Aorta (tissue), 5 donors: ENCODE results near the gene C1QTNF3. TPM values are rescaled to one million over a fixed set of nuclear protein-coding genes. Genes with fewer than 3 reads are reported as not detected.
A peak's percentile ranks its signal among the peaks of the same experiment; 100 is the strongest.

Source experiments
- ATAC-seq: fragments of 200-7000 bp; cut with Tn5 transposase; one replicate; pipeline ENCODE4 v1.9.1; 2022; ENCODE audit warnings: moderate library complexity; ENCODE audit not compliant: low FRiP score
- DNase-seq, 2 donors: peaks; one replicate each; pipeline ENCODE4 v3.0.0-alpha.2; 2020
- H3K27ac ChIP-seq, 2 donors: one replicate each; pipeline ENCODE4 v1.5.1; 2013; ENCODE audit warnings: low read length in 2 of 2, mild to moderate bottlenecking in 2 of 2, moderate library complexity in 2 of 2, control low read depth in 1 of 2, inconsistent platforms in 1 of 2, low read depth in 1 of 2
- H3K27me3 ChIP-seq, 2 donors: one replicate each; pipeline ENCODE4 v1.6.1; 2013; ENCODE audit warnings: control low read depth in 1 of 2, low read length in 1 of 2, mild to moderate bottlenecking in 1 of 2, moderate library complexity in 1 of 2; ENCODE audit not compliant: insufficient read depth in 2 of 2, control insufficient read depth in 1 of 2
- H3K36me3 ChIP-seq, 2 donors: one replicate each; pipeline ENCODE4 v1.6.1; 2013; ENCODE audit warnings: control low read depth in 1 of 2, low read length in 1 of 2, mild to moderate bottlenecking in 1 of 2; ENCODE audit not compliant: insufficient read depth in 2 of 2, control insufficient read depth in 1 of 2
- H3K4me1 ChIP-seq, 2 donors: one replicate each; pipeline ENCODE4 v1.6.1; 2013; ENCODE audit warnings: low read length in 2 of 2, control low read depth in 1 of 2, mild to moderate bottlenecking in 1 of 2, moderate library complexity in 1 of 2; ENCODE audit not compliant: insufficient read depth in 2 of 2, control insufficient read depth in 1 of 2
- H3K4me3 ChIP-seq, 2 donors: one replicate each; pipeline ENCODE4 v1.5.1; 2013; ENCODE audit warnings: low read length in 2 of 2, control low read depth in 1 of 2, mild to moderate bottlenecking in 1 of 2
- H3K9me3 ChIP-seq: one replicate; pipeline ENCODE4 v1.6.1; 2013; ENCODE audit warnings: mild to moderate bottlenecking, low read length; ENCODE audit not compliant: control insufficient read depth
- WGBS, 2 donors: extraction: QIAGEN DNeasy Blood & Tissue Kit; methylation state at CpG; one replicate each; pipeline ENCODE4 v1.1.7; 2013; 5-methylcytosine and 5-hydroxymethylcytosine counted together
- intact Hi-C, 2 donors: fragments of 100-400 bp; cut with DNase I; formaldehyde crosslinking; loops; one replicate each; pipeline versions ENCODE4 v1.14.2 to v1.15.0; 2022
- polyA plus RNA-seq, 2 donors: library from polyadenylated mRNA; stranded (reverse); fragments of 200-250 nt; gene quantifications; one replicate each; pipeline ENCODE4 v1.2.3, GENCODE V29; 2013
- total RNA-seq, 2 donors: library from RNA; stranded (reverse); fragmentation: NEBNext Ultra II Directional; extraction: Animal tissue kit (Norgen Biotek cat#: 25700); gene quantifications; one replicate each; pipeline ENCODE4 v1.2.1, GENCODE V29; 2021
- donor health status: healthy with polysubstance abuse.
- donor health status: Bipolar disorder and iron deficiency.
- donor health status: DM: no; HTN: no; CAD: no.
- donor health status: DM: no; HTN: no; CAD: no.
- donor health status: DM: yes; HTN: yes; CAD: no.

C1QTNF3 gene
- total and polyA plus RNA-seq, 4 donors, result 3.1 to 38.8 (median 5.6) TPM; not detected in 1

DNA sequence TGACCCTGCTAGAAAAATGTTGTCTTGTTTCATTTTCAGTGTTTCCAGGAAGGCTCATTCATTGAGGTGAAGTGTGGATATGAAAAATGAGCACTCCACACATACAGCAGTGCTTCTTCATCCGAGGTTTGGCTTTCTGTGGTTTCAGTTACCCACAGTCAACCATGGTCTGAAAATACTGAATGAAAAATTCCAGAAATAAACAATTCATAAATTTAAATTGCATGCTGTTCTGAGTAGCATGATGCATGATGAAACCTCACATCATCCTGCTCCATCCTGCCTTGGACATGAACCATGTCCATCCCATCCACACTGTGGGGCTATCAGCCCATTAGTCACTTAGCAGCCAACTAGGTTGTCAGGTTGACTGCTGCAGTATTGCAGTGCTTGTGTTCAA is 48.2 kb downstream of the C1QTNF3 start:
- Histone ChIP-seq H3K36me3 (peaks cover 1 to 3% of the 10 kb centered on the region in 2 donors), H3K4me1 (no peaks in the 10 kb centered on the region), H3K4me3 (no peak overlapping the region), H3K27me3 (no peaks in the 10 kb centered on the region), H3K9me3 (no peaks in the 10 kb centered on the region), H3K27ac (no peak overlapping the region)
- DNase-seq, result no peak
- intact Hi-C loops, result no loop called here
- 87 to 88% methylated on average over 1 of the region's 1 CpG for WGBS, 2 donors
- no peak for ATAC-seq

DNA sequence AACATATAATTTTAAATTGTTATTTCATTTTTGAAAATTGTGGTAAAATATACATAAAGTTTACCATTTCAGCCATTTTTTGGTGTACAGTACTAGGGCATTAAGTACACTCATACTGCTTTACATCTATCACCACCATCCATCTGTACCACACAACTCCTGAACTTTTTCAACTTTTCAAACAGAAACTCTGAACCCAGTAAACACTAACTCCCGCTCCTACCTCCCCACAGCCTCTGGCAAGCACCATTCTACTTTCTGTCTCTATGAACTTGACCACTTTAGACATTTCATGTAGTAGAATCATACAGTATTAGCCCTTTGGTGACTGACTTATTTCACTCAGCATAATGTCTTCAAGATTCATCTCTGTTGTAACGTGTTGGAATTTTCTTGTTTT is 50.1 kb downstream of the C1QTNF3 start:
- H3K4me1 ChIP-seq, result no peaks in the 10 kb centered on the region
- no peak for ATAC-seq
- peaks cover 3 to 6% of the 10 kb centered on the region in 2 donors for H3K36me3 ChIP-seq
- intact Hi-C loops, result no loop called here
- DNase-seq, result no peak
- 87 to 91% methylated on average over 2 of the region's 2 CpGs for WGBS, 2 donors
- H3K4me3 ChIP-seq, result no peak overlapping the region
- H3K27ac ChIP-seq, result no peak overlapping the region
- no peaks in the 10 kb centered on the region for H3K27me3 ChIP-seq
- H3K9me3 ChIP-seq, result no peaks in the 10 kb centered on the region

DNA sequence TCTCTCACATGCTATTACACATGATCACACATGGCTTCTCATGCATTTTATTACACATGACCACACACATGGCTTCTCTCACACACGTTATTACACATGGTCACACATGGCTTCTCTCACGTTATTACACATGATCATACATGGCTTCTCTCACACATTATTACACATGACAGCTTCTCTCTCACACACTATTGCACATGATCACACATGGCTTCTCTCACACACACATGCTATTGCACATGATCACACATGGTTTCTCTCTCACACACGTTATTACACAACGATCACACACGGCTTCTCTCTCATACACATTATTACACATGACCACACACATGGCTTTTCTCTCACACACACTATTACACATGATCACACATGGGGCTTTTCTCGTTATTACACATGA is 57.6 kb downstream of the C1QTNF3 start:
- WGBS, 2 donors, result 96 to 98% methylated on average over 6 of the region's 6 CpGs

DNA sequence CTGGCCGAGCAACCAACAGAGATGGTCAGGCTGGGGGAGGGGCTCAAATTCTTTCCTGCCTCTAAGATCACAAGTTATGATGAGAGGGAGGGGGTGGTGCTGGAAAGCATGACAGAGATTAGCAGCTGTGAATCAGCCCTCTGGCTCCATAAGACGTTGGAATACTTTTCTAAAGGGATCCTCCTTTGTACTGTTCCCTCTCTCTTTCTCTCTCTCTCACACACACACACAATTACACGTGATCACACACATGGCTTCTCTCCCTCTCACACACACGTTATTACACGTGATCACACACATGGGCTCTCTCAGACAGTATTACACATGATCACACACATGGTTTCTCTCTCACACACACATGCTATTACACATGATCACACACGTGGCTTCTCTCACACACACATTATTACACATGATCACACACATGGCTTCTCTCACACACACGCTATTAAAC is 58.3 kb downstream of the C1QTNF3 start, which contains the start of gene SLC45A2:
Gene SLC45A2 (minus strand): TSS at position 23 of the 454 bp plus-strand sequence. CDS start 110 bp downstream, outside the sequence.
- ATAC-seq (no peak), DNase-seq (no peak)
- intact Hi-C loops, result no loop called here
- Histone ChIP-seq H3K9me3 (peaks cover 1% of the 10 kb centered on the region), H3K27ac (no peak within 1 kb of the TSS), H3K36me3 (peaks cover 2 to 6% of the 10 kb centered on the region in 2 donors), H3K27me3 (no peaks in the 10 kb centered on the region), H3K4me3 (no peak within 1 kb of the TSS), H3K4me1 (no peaks in the 10 kb centered on the region)
- WGBS, 2 donors, result 76 to 77% methylated on average over 7 of the region's 7 CpGs

More for the DNA sequence above, 57.6 kb downstream of the C1QTNF3 start:
- Histone ChIP-seq H3K27me3 (no peaks in the 10 kb centered on the region), H3K4me3 (no peak overlapping the region), H3K27ac (no peak overlapping the region), H3K4me1 (no peaks in the 10 kb centered on the region), H3K9me3 (peaks cover 1% of the 10 kb centered on the region), H3K36me3 (peaks cover 2 to 7% of the 10 kb centered on the region in 2 donors)
- intact Hi-C loops, result no loop called here
- no peak for ATAC-seq
- DNase-seq, result no peak

DNA sequence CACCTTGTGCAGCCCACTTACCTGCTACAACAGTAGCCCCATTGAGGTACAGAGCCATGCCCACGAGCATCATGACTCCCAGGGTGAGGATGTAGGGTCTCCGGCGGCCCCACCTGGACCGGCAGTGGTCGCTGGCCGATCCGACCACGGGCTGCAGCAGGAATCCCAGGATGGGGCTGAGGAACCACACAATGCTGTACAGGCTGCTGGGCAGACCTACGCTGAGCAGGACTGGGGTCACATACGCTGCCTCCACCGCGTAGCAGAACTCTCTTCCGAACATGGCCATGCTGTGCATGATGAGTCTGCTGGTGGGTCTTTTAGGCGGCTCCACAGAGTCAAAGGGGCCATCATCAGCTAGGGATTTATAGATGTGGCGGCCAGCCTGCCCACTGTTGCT is 58.8 kb downstream of the C1QTNF3 start:
- H3K27ac ChIP-seq, result no peak overlapping the region
- peaks cover 2 to 6% of the 10 kb centered on the region in 2 donors for H3K36me3 ChIP-seq
- no peak overlapping the region for H3K4me3 ChIP-seq
- ATAC-seq (peak; percentile 29), DNase-seq (no peak)
- H3K27me3 ChIP-seq, result no peaks in the 10 kb centered on the region
- H3K4me1 ChIP-seq, result no peaks in the 10 kb centered on the region
- 94 to 96% methylated on average over 15 of the region's 15 CpGs for whole genome bisulfite sequencing, 2 donors
- H3K9me3 ChIP-seq, result peaks cover 1% of the 10 kb centered on the region
- intact Hi-C loops, result no loop called here

DNA sequence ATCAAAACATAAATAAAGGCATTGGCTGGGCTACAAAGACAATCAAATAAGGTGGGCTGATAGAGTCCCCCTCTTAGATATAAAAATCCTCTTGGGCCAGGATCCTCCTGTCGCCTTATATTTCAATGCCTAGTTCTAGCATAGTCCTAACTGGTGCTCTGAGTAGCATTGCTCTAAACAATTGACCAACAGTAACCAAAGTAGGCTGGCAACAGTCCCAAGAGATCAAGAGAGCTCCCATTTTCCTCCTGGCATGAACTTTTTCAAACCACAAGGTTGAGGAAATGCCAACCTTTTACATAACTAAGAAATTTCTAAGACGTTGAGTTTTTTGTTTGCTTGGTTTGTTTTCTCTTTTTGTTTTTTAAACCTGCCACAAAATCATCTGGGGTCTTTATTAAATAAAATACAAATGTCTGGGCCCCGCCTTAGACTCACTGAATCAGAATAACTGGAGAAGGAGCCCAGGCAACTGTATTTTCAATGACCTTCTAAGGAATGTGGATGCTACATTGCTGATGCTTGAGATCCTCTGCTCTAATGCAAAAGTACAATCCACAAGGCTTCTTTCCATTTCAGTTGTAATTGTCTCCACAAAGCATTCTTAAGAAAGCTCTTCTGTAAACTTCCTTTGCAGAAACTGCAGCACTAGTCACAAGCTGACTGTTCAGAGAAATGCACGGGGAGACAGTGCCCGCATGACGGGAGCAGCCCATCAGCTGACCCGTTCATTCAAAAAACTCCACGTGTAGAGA is 61.4 kb downstream of the C1QTNF3 start:
- no peaks in the 10 kb centered on the region for H3K27me3 ChIP-seq
- H3K27ac ChIP-seq, result no peak overlapping the region
- no peak for DNase-seq
- H3K4me3 ChIP-seq, result no peak overlapping the region
- H3K4me1 ChIP-seq, result no peaks in the 10 kb centered on the region
- peaks cover 0 to 2% of the 10 kb centered on the region in 2 donors for H3K36me3 ChIP-seq
- WGBS, 2 donors, result 81 to 82% methylated on average over 8 of the region's 8 CpGs
- no peak for ATAC-seq
- peaks cover 1% of the 10 kb centered on the region for H3K9me3 ChIP-seq
- intact Hi-C loops, result no loop called here

DNA sequence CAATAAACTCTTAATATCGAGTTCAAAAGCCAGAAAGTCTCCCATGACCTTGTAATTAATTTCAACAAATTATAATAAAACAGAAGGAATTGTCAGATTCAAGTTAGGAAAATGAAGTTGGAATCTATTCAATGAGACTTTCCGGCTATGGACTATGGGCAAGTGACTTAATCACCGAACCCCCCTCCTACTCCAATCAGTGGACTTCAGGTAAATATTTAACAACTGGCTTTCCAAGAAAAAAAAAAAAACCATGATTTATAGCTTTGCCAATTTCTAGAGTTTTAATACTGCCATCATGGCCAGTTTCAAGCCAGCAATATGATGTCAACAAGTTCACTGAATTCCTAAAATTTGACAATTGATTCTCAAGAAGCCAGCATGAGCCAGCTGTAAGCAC is 63.0 kb downstream of the C1QTNF3 start:
- Histone ChIP-seq H3K9me3 (no peaks in the 10 kb centered on the region), H3K36me3 (no peaks in the 10 kb centered on the region), H3K27ac (no peak overlapping the region), H3K27me3 (no peaks in the 10 kb centered on the region), H3K4me3 (no peak overlapping the region), H3K4me1 (no peaks in the 10 kb centered on the region)
- WGBS, 2 donors, result 88 to 93% methylated on average over 3 of the region's 3 CpGs
- DNase-seq (no peak), ATAC-seq (no peak)
- intact Hi-C loops, result no loop called here

DNA sequence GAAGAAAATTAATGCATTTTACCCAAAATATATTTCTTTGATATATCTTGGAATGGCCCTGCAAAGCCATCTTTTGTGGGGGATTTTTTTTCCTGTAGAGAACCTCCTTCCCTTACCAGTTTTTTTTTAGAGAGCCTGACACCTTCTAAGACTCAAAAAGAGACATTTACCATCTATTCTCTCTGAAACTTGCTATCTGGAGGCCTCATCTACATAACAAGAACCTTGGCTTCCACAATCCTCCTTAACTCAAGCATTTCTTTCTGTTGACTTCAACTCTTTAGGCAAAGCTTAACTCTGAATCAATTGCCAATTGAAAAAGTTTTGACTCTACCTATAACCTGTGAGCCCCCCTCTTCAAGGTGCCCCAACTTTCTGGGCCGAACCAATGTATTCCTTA is 64.7 kb downstream of the C1QTNF3 start:
- Histone ChIP-seq H3K36me3 (no peaks in the 10 kb centered on the region), H3K4me3 (no peak overlapping the region), H3K27ac (no peak overlapping the region), H3K9me3 (no peaks in the 10 kb centered on the region), H3K27me3 (no peaks in the 10 kb centered on the region), H3K4me1 (no peaks in the 10 kb centered on the region)
- DNase-seq (no peak), ATAC-seq (no peak)
- intact Hi-C loops, result no loop called here
- WGBS, 2 donors, result 86 to 88% methylated on average over 1 of the region's 1 CpG

DNA sequence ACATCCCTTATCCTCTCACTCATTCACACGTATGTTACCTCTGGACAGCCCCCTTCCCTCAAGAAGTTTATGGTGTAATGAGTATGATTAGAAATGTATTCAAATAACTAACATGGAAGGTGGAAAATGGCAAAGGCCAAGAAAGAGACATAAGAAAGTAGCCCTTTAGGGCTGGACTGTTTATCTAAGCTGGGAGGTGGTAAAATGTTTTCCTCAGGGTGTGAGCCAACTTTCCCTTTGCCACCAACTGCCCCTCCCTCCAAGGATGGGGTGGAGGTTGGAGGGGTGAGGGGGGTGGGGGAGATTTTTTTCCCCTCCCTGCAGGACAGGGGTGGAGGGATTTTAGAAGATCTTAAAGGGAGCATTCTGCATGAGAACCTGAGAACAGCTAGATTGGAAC is 66.7 kb downstream of the C1QTNF3 start:
- WGBS, 2 donors, result 58 to 64% methylated on average over 1 of the region's 1 CpG
- Histone ChIP-seq H3K4me3 (no peak overlapping the region), H3K9me3 (no peaks in the 10 kb centered on the region), H3K4me1 (no peaks in the 10 kb centered on the region), H3K27me3 (no peaks in the 10 kb centered on the region), H3K36me3 (no peaks in the 10 kb centered on the region), H3K27ac (no peak overlapping the region)
- ATAC-seq (no peak), DNase-seq (no peak)
- intact Hi-C loops, result no loop called here
